HepG2 (cell line): Measurements from ENCODE around the gene IGFBP7.

ENCODE experiments used
- ATAD3A ChIP-seq: sonication (generic); formaldehyde crosslinking; IDR thresholded peaks from 2 replicates; pipeline ENCODE4 v1.4.0; 2020; ENCODE audit warnings: missing genetic modification reagents
- EHMT2 ChIP-seq: fragments of 200-600 bp; sonication (generic); IDR thresholded peaks from 2 replicates; pipeline ENCODE4 v1.7.0; 2017; ENCODE audit warnings: antibody characterized with exemption, low read depth, low read length, borderline replicate concordance
- MXI1 ChIP-seq: IDR thresholded peaks from 3 replicates; pipeline ENCODE4 v1.6.1; 2012; ENCODE audit warnings: low read depth, low read length, inconsistent platforms, borderline replicate concordance
- SMAD1 ChIP-seq: sonication (generic); formaldehyde crosslinking; IDR thresholded peaks from 2 replicates; pipeline ENCODE4 v1.4.0; 2020; ENCODE audit warnings: missing genetic modification reagents, low read depth, mild to moderate bottlenecking, borderline replicate concordance
- SMYD3 ChIP-seq: sonication (generic); formaldehyde crosslinking; IDR thresholded peaks from 2 replicates; pipeline ENCODE4 v1.8.1; 2023; ENCODE audit warnings: mild to moderate bottlenecking, missing genetic modification reagents
- SP1 ChIP-seq, 2 experiments: fragments of 450-650 bp in 1 of 2; sonication (generic) in 1 of 2; formaldehyde crosslinking in 1 of 2; IDR thresholded peaks; 2 replicates each; pipeline versions ENCODE4 v1.4.0 to v1.6.1; 2016 to 2020; ENCODE audit warnings: missing genetic modification reagents in 1 of 2
- USF2 ChIP-seq, 2 experiments: sonication (generic) in 1 of 2; formaldehyde crosslinking in 1 of 2; IDR thresholded peaks; 2 replicates each; pipeline versions ENCODE4 v1.5.1 to v1.6.1; 2011 to 2020; ENCODE audit warnings: borderline replicate concordance in 1 of 2, low read depth in 1 of 2, low read length in 1 of 2, mild to moderate bottlenecking in 1 of 2, missing genetic modification reagents in 1 of 2, moderate library complexity in 1 of 2
- YEATS4 ChIP-seq: sonication (generic); formaldehyde crosslinking; IDR thresholded peaks from 2 replicates; pipeline ENCODE4 v1.4.0; 2020; ENCODE audit warnings: missing genetic modification reagents, borderline replicate concordance
- ZNF274 ChIP-seq: sonication (generic); formaldehyde crosslinking; IDR thresholded peaks from 2 replicates; pipeline ENCODE4 v1.5.1; 2020; ENCODE audit warnings: mild to moderate bottlenecking, missing genetic modification reagents
- ZNF318 ChIP-seq: sonication (generic); formaldehyde crosslinking; IDR thresholded peaks from 2 replicates; pipeline ENCODE4 v1.4.0; 2020; ENCODE audit warnings: mild to moderate bottlenecking, missing genetic modification reagents
- ZNF615 ChIP-seq: sonication (generic); formaldehyde crosslinking; IDR thresholded peaks from 2 replicates; pipeline ENCODE4 v1.5.0; 2020; ENCODE audit warnings: mild to moderate bottlenecking, missing genetic modification reagents, borderline replicate concordance

GRCh38 chr4:56999751-57000150, 110.4 kb downstream of the IGFBP7 start:
- TF ChIP-seq ZNF318 (no peak), SMAD1 (no peak), SP1 (IDR thresholded peaks at IDR 0.05) (no peak), SP1 (CRISPR knock-in tag; IDR thresholded peaks at IDR 0.05) (no peak), SMYD3 (no peak), YEATS4 (no peak), ATAD3A (CRISPR knock-in tag) (no peak), ZNF615 (no peak), MXI1 (no peak), USF2 (IDR thresholded peaks at IDR 0.05; ENCODE audit: low read depth, low read length) (no peak), USF2 (CRISPR knock-in tag; IDR thresholded peaks at IDR 0.05; ENCODE audit: borderline replicate concordance) (no peak), EHMT2 (no peak), ZNF274 (no peak)
